Mesendoderm (in vitro differentiated cells): Measurements from ENCODE around the gene SEMA4C.

Experiments used
- DNase-seq: peaks from one replicate; pipeline ENCODE4 v3.0.0; 2013
- H2AK5ac ChIP-seq: 2 replicates; pipeline ENCODE4 v1.6.1; 2013; ENCODE audit warnings: low read length, inconsistent platforms
- H2BK120ac ChIP-seq: 2 replicates; pipeline ENCODE4 v1.6.1; 2013; ENCODE audit warnings: low read depth, mild to moderate bottlenecking, low read length, moderate library complexity, mixed read lengths
- H2BK15ac ChIP-seq: replicated peaks from 2 replicates; pipeline ENCODE4 v1.6.1; 2013; ENCODE audit warnings: low read depth, mild to moderate bottlenecking, moderate library complexity
- H2BK5ac ChIP-seq: 2 replicates; pipeline ENCODE4 v1.6.1; 2013; ENCODE audit warnings: low read length, inconsistent platforms
- H3K18ac ChIP-seq: 2 replicates; pipeline ENCODE4 v1.6.1; 2013; ENCODE audit warnings: mild to moderate bottlenecking, low read length, mixed read lengths
- H3K23ac ChIP-seq: one replicate; pipeline ENCODE4 v1.6.1; 2013; ENCODE audit warnings: low read length
- H3K27ac ChIP-seq: 2 replicates; pipeline ENCODE4 v1.5.1; 2013; ENCODE audit warnings: low read depth, mild to moderate bottlenecking, inconsistent platforms, low read length, moderate library complexity
- H3K27me3 ChIP-seq: 2 replicates; pipeline ENCODE4 v1.6.1; 2013; ENCODE audit warnings: low read length, control low read depth, mild to moderate bottlenecking, inconsistent platforms; ENCODE audit not compliant: insufficient read depth, poor library complexity
- H3K36me3 ChIP-seq: 2 replicates; pipeline ENCODE4 v1.6.1; 2013; ENCODE audit warnings: low read length, inconsistent platforms; ENCODE audit not compliant: control insufficient read depth, insufficient read depth
- H3K4ac ChIP-seq: one replicate; pipeline ENCODE4 v1.6.1; 2013; ENCODE audit warnings: low read depth, mild to moderate bottlenecking, low read length, moderate library complexity
- H3K4me1 ChIP-seq: 2 replicates; pipeline ENCODE4 v1.6.1; 2013; ENCODE audit warnings: low read depth, low read length, inconsistent platforms; ENCODE audit not compliant: control insufficient read depth
- H3K4me2 ChIP-seq: 2 replicates; pipeline ENCODE4 v1.6.1; 2013; ENCODE audit warnings: low read length
- H3K4me3 ChIP-seq: 2 replicates; pipeline ENCODE4 v1.5.1; 2013; ENCODE audit warnings: mild to moderate bottlenecking, low read length
- H3K56ac ChIP-seq: one replicate; pipeline ENCODE4 v1.6.1; 2013; ENCODE audit warnings: low read length
- H3K79me1 ChIP-seq: 2 replicates; pipeline ENCODE4 v1.6.1; 2013; ENCODE audit warnings: low read length, inconsistent platforms
- H3K79me2 ChIP-seq: 2 replicates; pipeline ENCODE4 v1.6.1; 2013; ENCODE audit warnings: mild to moderate bottlenecking, low read length; ENCODE audit not compliant: control insufficient read depth, insufficient read depth
- H3K9ac ChIP-seq: 2 replicates; pipeline ENCODE4 v1.6.1; 2013; ENCODE audit warnings: low read length, inconsistent platforms
- H4K5ac ChIP-seq: one replicate; pipeline ENCODE4 v1.6.1; 2013; ENCODE audit warnings: low read length
- H4K8ac ChIP-seq: one replicate; pipeline ENCODE4 v1.6.1; 2013; ENCODE audit warnings: low read depth, mild to moderate bottlenecking, control low read depth, low read length, moderate library complexity
- WGBS: extraction: QIAGEN DNeasy Blood & Tissue Kit; methylation state at CpG from one replicate; pipeline ENCODE4 v1.1.7; 2013; ENCODE audit warnings: low lambda C conversion rate, missing lambda C conversion rate; ENCODE audit not compliant: insufficient coverage; ENCODE audit errors: extremely low coverage; 5-methylcytosine and 5-hydroxymethylcytosine counted together

The SEMA4C gene

GRCh38 chr2:96822786-96823185 lies 47.1 kb downstream of the SEMA4C start:
- Histone ChIP-seq H3K4me3 (no peak overlapping the region), H3K27me3 (no peaks in the 10 kb centered on the region), H3K4me2 (no peak overlapping the region), H2BK15ac (no peak overlapping the region), H3K79me2 (peaks cover 30% of the 10 kb centered on the region), H4K5ac (no peak overlapping the region), H3K36me3 (peaks cover 2% of the 10 kb centered on the region), H3K18ac (no peak overlapping the region), H3K27ac (no peak overlapping the region), H2BK120ac (no peak overlapping the region), H3K79me1 (peaks cover 23% of the 10 kb centered on the region), H3K4me1 (peaks cover 6% of the 10 kb centered on the region), H2AK5ac (no peak overlapping the region), H2BK5ac (no peak overlapping the region), H3K56ac (no peak overlapping the region), H4K8ac (no peak overlapping the region), H3K23ac (no peak overlapping the region), H3K9ac (no peak overlapping the region), H3K4ac (no peak overlapping the region)
- no peak for DNase-seq
- no CpG with 5 or more reads among the region's 4 CpGs for WGBS

GRCh38 chr2:96821113-96821675 lies 48.7 kb downstream of the SEMA4C start:
- no peak overlapping the region for H2BK120ac ChIP-seq
- no peak overlapping the region for H3K27ac ChIP-seq
- H2BK15ac ChIP-seq, result no peak overlapping the region
- H3K4me1 ChIP-seq, result peaks cover 10% of the 10 kb centered on the region
- H3K36me3 ChIP-seq, result no peaks in the 10 kb centered on the region
- no CpG with 5 or more reads among the region's 11 CpGs for WGBS
- no peak overlapping the region for H3K18ac ChIP-seq
- no peak overlapping the region for H2AK5ac ChIP-seq
- no peaks in the 10 kb centered on the region for H3K27me3 ChIP-seq
- no peak overlapping the region for H4K8ac ChIP-seq
- H3K9ac ChIP-seq, result no peak overlapping the region
- H3K4me2 ChIP-seq, result no peak overlapping the region
- no peak overlapping the region for H2BK5ac ChIP-seq
- H4K5ac ChIP-seq, result no peak overlapping the region
- H3K56ac ChIP-seq, result no peak overlapping the region
- H3K4me3 ChIP-seq, result no peak overlapping the region
- peaks cover 24% of the 10 kb centered on the region for H3K79me1 ChIP-seq
- no peak for DNase-seq
- H3K4ac ChIP-seq, result no peak overlapping the region
- H3K79me2 ChIP-seq, result peaks cover 37% of the 10 kb centered on the region
- no peak overlapping the region for H3K23ac ChIP-seq

DNA sequence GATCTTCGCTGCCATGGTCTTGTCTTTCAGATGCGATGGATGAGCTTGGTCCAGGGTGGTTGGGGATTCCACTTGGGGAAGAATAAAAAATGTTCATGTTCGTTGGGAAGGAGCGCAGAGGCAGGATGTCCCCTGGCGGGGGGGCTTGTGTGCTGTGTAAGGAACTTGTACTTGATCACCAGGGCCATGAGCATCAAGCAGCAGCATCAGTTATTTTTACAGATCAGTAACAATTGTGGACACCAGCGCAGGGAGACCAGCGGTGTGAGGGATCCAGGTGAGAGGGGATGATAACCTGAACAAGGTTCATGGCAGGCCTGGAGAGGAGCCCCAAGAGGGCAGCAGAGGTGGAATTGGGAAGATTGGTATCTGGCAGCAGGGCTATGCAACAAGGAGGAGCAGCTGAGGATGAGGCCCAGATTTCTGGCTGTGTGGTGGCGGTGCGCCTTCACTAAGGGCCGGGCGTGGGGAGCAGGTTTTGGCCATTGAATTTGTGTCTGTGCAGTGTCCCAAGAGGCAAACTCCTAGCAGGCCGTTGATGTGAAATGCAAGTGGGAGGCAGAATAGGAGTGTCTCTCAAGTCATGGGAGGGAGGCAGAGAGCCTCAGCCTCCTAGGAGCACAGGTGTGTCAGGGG lies 49.9 kb downstream of the SEMA4C start:
- no peak overlapping the region for H3K4me3 ChIP-seq
- H3K18ac ChIP-seq, result no peak overlapping the region
- H3K79me2 ChIP-seq, result peaks cover 37% of the 10 kb centered on the region
- no peak overlapping the region for H4K5ac ChIP-seq
- peaks cover 10% of the 10 kb centered on the region for H3K4me1 ChIP-seq
- peaks cover 24% of the 10 kb centered on the region for H3K79me1 ChIP-seq
- no peaks in the 10 kb centered on the region for H3K27me3 ChIP-seq
- no peaks in the 10 kb centered on the region for H3K36me3 ChIP-seq
- H4K8ac ChIP-seq, result no peak overlapping the region
- no peak for DNase-seq
- no peak overlapping the region for H3K56ac ChIP-seq
- no peak overlapping the region for H3K4me2 ChIP-seq
- H2BK15ac ChIP-seq, result no peak overlapping the region
- H2AK5ac ChIP-seq, result no peak overlapping the region
- no peak overlapping the region for H3K27ac ChIP-seq
- no peak overlapping the region for H3K4ac ChIP-seq
- H3K23ac ChIP-seq, result no peak overlapping the region
- H2BK120ac ChIP-seq, result no peak overlapping the region
- H3K9ac ChIP-seq, result no peak overlapping the region
- WGBS, result no CpG with 5 or more reads among the region's 12 CpGs
- H2BK5ac ChIP-seq, result no peak overlapping the region

DNA sequence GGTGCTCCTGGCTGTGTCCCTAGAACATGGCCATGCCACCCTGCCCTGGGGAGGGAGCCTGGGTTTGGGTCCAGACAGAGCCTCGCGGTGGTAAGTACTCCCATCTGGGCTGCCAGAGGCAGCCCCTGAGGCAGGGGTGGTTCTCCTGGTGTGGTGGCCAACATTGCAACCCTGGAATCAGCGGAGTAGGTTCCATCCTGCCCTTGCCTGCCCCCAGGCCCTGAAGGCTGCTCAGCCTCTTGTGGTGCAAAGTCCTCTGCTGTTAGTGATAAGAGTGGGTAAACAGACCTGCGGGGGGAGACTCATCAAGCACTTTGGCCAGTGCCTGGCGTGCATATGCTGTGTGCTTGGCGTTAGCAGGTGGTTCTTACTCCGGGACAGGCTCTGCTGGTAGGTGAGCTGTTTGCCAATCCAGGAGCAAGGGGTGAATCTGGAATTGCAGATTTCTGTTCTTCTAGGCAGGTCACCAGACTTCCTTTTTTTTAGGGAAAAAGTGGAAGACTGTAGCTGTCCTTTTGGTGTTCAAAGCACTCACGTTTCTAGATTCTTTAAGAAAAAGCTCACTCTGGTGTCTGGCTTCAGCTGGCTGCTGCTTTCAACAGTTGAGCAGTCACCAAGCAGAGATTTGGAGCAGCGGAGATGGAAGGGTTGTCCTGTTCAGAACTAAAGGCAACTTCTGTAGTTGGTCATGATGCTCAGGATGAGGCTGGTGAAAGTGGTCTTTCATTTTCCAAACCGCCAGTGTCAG lies 50.6 kb downstream of the SEMA4C start:
- no peak overlapping the region for H2BK5ac ChIP-seq
- H2AK5ac ChIP-seq, result no peak overlapping the region
- H3K56ac ChIP-seq, result no peak overlapping the region
- H3K4me2 ChIP-seq, result no peak overlapping the region
- no peaks in the 10 kb centered on the region for H3K27me3 ChIP-seq
- no peak overlapping the region for H3K4me3 ChIP-seq
- DNase-seq, result peak; percentile 49
- H3K27ac ChIP-seq, result no peak overlapping the region
- H3K79me2 ChIP-seq, result peaks cover 35% of the 10 kb centered on the region
- peaks cover 10% of the 10 kb centered on the region for H3K4me1 ChIP-seq
- no peak overlapping the region for H2BK15ac ChIP-seq
- no peak overlapping the region for H4K5ac ChIP-seq
- no peak overlapping the region for H4K8ac ChIP-seq
- no CpG with 5 or more reads among the region's 10 CpGs for WGBS
- H3K18ac ChIP-seq, result no peak overlapping the region
- no peak overlapping the region for H3K4ac ChIP-seq
- H3K9ac ChIP-seq, result no peak overlapping the region
- peaks cover 22% of the 10 kb centered on the region for H3K79me1 ChIP-seq
- no peak overlapping the region for H2BK120ac ChIP-seq
- H3K36me3 ChIP-seq, result no peaks in the 10 kb centered on the region
- no peak overlapping the region for H3K23ac ChIP-seq

DNA sequence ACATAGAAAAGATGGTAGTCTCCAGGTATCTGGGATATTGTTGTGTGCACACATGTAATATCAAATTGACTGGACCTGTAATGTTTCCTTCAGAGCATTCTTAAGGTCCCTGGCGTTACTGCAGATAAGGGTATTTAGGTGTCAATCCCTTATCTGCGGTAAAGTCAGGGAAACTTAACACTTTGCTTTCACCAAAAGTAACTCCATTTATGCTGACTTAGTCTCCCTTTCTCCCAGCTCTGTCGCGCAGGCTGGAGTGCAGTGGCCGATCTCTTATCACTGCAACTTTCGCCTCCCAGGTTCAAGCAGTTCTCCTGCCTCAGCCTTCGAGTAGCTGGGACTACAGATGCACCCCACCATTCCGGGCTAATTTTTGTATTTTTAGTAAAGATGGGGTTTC lies 52.0 kb downstream of the SEMA4C start:
- Histone ChIP-seq H3K79me2 (peaks cover 35% of the 10 kb centered on the region), H3K79me1 (peaks cover 20% of the 10 kb centered on the region), H3K4me2 (no peak overlapping the region), H3K27me3 (no peaks in the 10 kb centered on the region), H2AK5ac (no peak overlapping the region), H2BK5ac (no peak overlapping the region), H3K4me1 (peaks cover 10% of the 10 kb centered on the region), H3K56ac (no peak overlapping the region), H3K36me3 (no peaks in the 10 kb centered on the region), H4K8ac (no peak overlapping the region), H3K23ac (no peak overlapping the region), H3K27ac (no peak overlapping the region), H3K9ac (no peak overlapping the region), H3K18ac (no peak overlapping the region), H3K4ac (no peak overlapping the region), H2BK120ac (no peak overlapping the region), H4K5ac (no peak overlapping the region), H3K4me3 (no peak overlapping the region), H2BK15ac (no peak overlapping the region)
- no CpG with 5 or more reads among the region's 8 CpGs for WGBS
- no peak for DNase-seq
